Hindlimb muscle (tissue), 1 donor: ENCODE measurements around the gene NUP85. TPM values are rescaled to one million over a fixed set of nuclear protein-coding genes. Genes with fewer than 3 reads are reported as not detected.
A peak's percentile ranks its signal among the peaks of the same experiment; 100 is the strongest.
"Not testable (repeated sequence)": the region's sequence is repeated elsewhere in the genome, so short reads cannot be mapped to it uniquely, and the experiment has no call there.

Experiments
- DNase-seq: peaks from one replicate; pipeline ENCODE4 v3.0.0-alpha.2; 2013
- polyA plus RNA-seq: library from polyadenylated mRNA; unstranded; fragments of 120-200 nt; gene quantifications from one replicate; pipeline ENCODE4 v1.2.1, GENCODE V29; 2013; ENCODE audit not compliant: insufficient read length

Gene NUP85
- polyA plus RNA-seq, 1 donor, result 40.7 TPM

DNA sequence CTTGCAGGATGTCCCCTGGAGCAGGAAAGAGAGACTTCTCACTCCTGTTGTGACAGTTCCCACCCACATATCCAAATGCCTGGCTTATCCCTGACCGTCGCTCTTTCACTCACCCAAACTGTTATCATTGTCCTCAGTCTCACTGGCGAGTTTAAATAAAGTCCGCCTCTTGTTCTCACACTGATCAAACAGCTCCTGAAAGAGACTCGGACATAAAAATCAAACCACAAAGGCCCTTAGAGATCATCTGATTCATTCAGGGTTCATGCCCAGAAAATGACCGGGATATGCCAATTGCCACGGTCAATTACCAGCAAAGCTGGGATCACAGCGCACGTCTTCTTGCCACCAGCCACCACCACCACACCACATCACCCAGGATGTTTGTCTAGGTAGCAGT is 36.0 kb downstream of the NUP85 start:
- no peak for DNase-seq

DNA sequence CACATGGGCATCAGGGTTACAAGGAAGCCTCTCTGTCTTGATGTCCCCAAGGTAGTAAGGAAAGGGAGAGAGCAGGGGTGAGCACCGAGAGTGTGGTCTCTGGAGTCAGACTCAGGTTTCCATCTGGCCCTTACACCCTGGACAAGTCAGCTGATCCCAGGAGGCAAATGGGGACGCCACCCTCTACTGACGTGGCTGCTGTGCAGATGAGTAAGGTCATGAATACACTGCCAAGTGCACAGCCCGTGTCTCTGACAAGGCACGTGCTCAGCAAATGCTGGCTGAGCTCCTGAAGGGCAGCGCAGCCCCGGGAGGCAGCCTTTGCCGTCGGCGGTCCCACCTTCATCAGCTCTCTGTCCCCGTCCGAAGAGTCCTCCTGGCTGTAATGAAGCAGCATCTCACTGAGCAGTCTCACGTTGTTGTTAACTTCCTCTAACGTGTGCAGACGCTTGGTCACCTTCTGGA is 36.5 kb downstream of the NUP85 start:
- no peak for DNase-seq

DNA sequence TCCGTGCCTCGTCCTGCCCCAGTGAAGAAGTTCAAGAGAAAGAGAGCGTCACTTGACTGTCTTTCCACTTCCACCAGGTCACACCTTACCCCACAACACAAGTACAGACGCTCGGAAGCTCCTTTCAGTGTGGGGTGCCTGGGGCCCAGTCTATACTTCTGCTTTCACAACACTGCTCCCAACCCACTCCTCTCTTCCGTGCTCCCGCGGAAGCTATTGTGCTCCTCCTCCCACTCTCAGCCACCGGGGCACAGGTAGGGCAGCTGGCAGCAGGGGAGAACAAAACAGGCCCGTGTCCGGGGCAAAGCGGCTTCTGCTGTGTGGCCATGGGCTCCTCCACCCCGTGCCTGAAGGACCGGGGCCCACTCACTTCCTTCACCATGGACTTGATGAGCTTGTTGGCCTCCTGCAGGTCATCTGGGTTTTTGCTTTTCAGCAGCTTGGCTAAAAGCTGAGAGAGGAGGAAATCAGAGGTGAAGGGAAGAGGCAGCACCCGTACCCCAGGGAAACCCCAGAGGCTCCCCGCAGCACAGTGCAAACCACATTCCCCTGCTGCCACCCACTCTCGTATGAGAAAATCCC is 37.1 kb downstream of the NUP85 start:
- no peak for DNase-seq

DNA sequence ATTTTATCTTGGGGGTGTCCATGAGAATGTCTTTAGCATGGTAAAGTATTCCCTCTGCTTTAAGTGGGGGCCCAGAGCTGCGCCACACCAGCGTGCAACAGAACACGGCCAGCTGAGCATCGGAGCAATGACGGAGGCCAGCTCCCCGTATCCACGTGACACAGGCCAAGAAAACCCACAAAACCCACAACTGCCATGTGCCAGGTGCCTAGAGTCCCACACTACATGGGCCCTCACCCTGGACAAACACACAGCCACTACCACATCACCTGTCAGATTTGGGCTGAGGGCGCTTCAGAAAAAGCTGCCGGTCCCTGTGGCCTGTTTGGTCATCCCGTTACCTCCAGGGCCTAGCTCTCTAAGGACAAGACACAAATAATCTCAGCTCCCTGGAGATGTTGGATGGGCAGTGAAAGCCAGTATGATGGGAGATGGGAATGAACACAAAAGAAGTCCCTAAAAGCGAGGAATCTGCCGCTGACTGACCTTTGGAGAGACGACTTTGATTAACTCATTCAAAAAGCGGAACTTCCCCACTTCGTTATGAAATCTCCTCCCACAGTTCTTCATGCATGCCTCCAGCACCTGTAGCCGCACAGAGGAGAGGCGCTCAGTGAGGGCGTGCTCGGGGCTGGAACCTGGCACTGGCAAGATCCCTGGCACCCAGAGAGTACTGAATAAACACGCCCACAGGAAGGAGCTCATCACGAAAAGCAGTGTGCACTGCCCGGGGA is 38.8 kb downstream of the NUP85 start:
- no peak for DNase-seq

DNA sequence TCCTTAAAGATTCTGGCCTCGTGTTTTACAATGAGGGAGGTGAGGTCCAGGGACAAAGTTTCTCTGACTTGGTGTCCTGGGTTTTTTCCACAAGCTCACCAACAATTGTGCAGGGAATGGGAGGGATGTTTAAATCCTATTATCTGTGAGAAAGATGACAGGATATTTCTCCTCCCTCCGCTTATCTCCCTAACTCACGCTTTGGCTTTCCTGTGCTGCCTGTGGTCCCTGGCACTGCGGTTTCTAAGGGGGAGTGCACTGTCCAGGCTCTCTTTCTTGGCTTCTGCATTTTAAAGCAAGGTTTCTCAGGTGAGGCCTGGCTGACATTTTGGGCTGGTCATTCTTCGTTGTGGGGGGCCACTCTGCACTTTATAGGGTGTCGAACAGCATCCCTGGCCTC is 39.5 kb downstream of the NUP85 start:
- no peak for DNase-seq

DNA sequence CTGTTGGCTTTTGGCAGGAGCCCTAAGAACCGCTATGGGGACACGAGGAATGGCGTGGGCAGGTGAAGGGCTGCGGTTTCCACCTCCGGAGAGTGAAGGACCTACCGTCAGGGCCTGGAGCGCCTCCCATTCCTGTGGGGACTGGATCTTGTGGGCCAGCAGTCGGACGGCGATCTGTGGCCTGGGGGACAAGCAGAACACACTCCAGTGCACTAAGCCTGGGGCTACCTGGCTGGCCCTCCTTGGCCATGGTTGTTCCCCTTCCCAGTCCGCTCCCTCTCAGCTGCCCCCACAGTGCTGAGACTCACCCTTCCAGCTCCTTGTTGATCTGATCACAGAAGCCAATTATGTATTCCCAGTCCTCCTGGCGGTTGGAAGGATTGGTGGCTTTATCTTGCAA is 40.9 kb downstream of the NUP85 start:
- no peak for DNase-seq

DNA sequence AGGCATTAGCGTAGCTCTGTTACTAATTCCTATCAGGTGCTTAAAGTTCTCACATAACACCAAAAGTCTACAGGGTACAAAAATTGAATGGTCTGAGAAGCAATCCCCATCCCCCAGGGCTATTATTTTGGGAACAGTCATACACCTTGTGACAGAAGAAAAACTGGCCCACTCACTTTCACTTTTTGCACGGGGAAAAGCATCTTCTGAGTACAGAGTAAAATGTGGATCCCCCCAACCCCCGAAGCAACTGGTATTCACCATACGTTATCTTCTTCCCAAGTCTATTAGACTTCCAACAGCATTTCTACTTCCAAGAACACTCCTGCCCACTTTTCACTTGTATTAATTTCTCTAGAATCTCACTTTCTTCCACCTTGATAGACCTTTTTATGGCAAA is 44.1 kb downstream of the NUP85 start:
- DNase-seq, result no peak

DNA sequence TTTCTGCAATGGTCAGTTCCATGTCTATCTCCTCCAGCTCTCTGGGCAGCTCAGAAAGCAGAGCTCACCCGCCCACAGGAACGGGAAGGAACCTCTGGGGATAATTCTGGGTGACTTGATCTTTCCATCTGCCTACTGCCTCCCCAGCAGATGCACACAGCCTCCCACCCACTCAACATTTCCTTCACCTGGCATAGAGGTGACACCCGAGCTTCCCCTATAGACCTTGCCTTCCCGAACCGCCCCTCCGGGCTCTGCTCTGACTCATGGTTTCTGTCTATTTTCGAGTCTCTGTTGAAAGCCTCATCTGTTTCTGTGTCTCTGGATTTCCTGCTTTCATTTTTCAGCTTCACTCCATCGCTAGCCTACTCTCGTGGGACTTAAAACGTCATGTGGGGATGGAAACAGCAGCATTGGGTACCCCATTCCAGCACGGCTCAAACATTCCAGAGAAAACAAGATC is 44.6 kb downstream of the NUP85 start:
- DNase-seq, result no peak

DNA sequence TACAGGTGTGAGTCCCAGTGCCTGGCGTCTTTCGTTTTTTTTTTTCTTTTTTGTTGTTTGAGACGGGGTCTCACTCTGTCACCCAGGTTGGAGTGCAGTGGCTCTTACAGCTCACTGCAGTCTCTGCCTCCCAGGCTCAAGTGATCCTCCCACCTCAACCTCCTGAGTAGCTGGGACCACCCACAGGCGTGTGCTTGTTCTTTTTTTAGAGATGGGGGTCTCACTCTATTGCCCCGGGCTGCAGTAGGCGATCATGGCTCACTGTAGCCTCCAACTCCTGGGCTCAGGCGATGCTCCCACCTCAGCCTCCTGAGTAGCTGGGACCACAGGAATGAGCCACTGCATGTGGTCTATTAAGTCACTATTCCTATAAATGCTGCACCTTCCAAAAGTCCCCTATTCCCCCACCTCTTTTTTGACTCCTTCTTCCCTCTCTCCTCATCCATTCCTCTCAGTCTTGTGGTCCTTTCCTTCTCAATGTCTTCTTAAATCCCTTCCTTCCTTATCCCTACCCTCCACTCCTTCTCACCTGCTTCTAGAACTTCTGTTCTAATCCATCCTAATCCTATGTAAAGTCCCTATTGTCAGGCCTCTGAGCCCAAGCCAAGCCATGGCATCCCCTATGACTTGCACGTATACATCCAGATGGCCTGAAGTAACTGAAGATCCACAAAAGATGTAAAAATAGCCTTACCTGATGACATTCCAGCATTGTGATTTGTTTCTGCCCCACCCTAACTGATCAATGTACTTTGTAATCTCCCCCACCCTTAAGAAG is 46.7 kb downstream of the NUP85 start:
- no peak for DNase-seq

DNA sequence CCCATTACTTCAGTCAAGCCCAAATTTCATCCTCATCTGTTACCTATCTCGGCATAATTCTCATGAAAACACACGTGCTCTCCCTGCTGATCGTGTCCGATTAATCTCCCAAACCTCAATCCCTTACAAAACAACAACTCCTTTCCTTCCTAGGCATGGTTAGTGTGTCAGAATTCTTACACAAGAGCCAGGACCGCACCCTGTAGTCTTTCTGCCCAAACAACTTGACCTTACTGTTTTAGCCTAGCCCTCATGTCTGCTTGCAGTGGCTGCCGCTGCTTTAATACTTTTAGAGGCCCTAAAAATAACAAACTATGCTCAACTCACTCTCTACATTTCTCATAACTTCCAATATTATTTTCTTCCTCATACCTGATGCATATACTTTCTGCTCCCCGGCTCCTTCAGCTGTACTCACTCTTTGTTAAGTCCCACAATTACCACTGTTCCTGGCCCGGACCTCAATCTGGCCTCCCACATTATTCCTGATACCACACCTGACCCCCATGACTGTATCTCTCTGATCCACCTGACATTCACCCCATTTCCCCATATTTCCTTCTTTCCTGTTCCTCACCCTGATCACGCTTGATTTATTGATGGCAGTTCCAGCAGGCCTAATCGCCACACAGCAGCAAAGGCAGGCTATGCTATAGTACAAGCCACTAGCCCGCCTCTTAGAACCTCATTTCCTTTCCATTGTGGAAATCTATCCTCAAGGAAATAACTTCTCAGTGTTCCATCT is 50.6 kb downstream of the NUP85 start:
- DNase-seq, result not testable (repeated sequence)

DNA sequence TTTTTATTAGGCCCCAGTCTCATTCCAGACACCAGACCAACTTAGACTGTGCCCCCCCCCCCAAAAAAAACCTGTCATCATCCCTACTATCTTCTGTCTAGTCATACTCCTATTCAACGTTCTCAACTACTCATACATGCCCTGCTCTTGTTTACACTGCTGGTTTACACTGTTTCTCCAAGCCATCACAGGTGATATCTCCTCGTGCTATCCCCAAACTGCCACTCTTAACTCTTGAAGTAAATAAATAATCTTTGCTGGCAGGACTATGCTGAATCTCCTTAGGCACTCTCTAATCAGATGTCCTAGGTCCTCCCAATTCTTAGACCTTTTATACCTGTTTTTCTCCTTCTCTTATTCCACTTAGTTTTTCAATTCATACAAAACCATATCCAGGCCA is 51.7 kb downstream of the NUP85 start:
- DNase-seq, result not testable (repeated sequence)

DNA sequence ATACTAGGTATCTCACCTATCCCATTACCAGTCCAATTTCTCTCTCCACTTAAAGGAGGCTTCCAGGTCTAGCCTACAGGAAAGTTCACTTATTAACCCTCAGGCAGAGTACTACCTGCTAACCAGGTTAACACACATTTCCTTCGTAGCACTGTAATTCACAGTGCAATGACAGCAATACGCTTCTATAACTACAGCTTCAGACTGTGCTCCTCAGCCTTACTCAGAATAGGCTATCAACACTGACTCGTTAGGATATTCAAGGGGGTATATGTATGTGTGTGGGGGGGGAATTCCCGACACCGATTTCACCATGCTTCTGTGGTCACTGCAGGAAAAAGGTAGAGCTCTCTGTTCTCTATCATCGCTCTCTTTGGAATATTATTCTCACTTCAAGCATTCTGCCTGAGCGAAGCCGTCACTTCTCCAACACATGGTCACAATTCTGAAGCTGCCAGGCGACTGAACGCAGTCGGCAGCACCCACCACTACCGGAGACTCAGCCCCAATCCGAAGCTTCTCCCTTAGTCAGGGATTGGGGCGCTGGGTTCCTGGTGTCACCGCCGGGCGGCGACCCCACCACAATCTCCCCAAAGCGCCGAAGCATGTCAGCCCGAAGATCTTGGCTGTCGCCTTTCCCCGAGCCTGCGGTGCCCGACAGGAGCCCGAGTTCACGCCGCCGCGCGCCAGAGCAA is 55.3 kb downstream of the NUP85 start:
- DNase-seq, result no peak

DNA sequence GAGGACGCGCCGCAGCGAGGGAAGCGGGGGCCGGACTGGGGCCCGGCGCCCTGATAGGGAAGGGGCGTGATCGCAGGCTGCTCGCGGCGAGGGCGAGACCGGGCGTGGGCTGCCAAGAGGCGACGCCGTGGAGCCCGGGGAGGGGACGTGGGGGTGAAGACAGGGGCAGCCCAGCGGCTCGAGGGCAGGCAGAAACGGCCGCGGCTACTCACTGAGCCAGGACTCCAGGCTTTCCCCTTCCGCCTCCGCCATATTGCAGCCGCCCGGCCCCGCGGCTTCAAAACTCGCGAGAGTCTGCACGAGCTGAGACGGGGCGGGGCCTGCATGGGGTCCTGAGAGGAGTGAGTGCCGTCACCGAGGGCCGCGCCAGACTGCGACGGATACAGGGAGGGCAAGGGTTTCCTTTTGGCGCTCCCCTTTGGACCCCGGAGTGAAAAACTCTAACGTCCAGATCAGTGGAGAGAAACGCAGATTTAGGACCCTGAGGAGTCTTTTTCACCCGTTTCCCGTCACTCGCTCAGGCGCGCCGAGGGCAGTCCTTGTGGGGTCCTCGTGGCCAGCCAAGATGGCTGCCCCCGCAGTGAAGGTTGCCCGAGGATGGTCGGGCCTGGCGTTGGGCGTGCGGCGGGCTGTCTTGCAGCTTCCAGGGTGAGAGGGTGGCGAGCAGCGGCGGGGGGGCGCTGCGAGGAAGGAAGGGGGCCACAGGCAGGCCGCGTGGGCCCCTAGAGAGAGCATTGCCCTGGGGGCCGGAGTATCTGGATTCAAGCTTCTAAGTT is 56.0 kb downstream of the NUP85 start, which contains the start of the genes GGA3 and MRPS7:
Gene GGA3 (minus strand): TSS at position 271 of the 776 bp plus-strand sequence. CDS start 19 bp downstream, at position 252.
Gene MRPS7 (plus strand): TSS at position 544 of the 776 bp plus-strand sequence. CDS start 22 bp downstream, at position 566.
- peak; percentile 97 for DNase-seq

DNA sequence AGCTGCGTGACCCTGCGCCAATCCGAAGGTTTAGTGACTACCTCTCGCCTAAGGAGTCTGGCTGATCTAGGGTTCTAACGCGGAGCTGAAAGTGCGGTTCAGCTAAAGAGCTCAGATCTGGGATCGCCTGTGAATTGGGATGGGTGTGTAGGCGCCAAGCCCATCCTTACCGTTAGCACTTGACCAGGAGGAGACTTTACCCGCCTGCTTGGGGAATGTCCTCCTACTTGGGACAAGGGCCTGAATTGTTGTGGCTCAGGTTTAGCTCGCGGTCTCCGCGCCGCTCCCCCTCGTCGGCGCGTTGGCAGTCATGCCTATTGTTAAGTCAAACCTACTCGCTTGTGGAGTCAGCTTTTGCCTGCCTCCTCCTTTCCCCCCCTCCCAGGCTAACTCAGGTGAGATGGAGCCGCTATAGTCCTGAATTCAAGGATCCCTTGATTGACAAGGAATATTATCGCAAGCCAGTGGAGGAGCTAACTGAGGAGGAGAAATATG is 56.7 kb downstream of the NUP85 start:
- DNase-seq, result no peak

DNA sequence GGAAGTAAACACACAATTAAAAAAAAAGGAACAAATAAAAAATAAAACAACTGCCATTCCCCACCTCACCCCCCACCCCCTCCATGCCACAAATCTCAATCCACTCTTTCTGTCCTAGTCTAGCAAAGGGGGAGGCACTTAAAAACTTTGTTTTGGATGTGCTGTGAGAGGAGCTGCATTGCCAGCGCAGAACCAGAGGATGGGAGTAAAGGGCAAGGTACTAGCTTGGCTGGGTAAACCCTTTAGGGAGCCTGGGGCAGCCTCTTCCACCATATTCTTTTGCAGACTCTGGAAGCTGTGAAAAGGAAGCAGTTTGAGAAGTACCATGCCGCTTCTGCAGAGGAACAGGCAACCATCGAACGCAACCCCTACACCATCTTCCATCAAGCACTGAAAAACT is 57.6 kb downstream of the NUP85 start:
- DNase-seq, result no peak

DNA sequence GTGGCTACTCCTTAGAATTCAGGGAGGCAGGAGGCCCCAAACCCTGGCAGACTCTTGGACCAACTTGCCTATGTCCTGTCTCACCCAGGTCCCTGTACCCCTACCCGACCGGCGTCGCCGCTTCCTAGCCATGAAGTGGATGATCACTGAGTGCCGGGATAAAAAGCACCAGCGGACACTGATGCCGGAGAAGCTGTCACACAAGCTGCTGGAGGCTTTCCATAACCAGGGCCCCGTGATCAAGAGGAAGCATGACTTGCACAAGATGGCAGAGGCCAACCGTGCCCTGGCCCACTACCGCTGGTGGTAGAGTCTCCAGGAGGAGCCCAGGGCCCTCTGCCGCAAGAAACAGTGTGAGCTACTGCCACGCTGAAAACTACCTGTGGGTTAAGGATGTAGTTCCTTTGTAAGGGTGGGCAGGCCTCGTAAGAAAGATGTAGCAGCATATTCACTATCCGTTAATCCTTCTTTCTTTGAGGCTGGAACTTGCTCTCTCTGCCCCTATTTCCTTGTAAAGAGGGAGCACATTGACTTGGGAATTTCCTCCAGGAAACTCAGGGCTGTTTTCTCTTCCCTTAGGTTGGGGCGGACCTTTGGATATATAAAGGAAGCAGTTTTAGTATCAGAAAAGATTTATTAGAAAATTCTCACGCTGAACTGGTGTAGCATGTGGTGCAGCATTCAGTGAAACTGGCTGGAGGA is 60.3 kb downstream of the NUP85 start:
- DNase-seq, result no peak

DNA sequence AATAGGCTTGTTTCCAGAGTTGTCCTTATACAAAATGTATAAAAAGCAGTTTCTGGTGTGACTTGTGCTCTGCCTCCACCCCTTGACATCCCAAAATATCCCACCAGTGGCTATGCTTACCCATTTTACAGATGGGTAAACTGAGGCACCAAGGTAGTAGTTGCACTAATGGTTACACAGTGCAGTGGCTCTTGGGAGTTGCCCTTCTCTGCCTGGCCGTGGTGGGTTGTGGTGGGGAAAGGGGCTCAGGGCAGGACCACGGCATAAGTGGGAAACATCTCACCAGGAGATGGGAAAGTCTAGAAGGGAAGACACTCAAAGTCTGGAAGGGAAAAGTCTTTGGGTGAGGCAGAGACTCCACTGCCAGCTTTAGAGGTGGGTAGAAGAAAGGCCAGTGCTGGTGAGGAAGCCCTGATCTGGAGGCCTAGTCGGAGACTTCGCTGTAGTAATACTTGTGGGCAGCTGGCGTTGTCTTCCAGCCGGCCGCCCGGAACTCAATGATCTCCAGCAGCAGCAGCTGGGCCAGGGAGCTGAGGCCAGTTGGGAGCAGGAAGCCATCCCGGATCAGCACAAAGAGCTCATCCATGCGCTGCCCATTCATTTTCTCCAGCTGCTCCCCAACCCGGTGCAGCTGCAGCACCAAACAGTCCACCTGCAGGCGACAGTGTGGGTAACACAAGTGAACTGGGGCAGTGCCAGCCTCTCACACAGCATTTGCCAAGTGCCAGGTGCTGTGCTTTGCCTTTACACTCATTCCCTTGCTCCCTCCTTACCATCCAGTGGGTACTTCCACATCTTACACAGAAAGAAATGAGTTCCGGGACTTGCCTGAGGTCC is 61.1 kb downstream of the NUP85 start:
- no peak for DNase-seq

DNA sequence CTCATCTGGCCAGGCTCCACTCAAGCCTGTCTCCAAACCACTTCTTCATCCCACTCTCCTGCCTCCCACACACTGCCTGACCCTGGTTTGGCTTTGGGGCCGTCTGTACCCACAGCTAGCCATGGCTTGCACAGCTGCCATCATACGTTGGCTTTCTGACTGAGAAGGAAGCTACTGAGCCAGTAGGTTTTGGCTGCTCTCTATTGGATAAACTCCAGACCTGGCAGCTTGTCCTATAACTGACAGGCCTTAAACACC is 61.6 kb downstream of the NUP85 start:
- no peak for DNase-seq

DNA sequence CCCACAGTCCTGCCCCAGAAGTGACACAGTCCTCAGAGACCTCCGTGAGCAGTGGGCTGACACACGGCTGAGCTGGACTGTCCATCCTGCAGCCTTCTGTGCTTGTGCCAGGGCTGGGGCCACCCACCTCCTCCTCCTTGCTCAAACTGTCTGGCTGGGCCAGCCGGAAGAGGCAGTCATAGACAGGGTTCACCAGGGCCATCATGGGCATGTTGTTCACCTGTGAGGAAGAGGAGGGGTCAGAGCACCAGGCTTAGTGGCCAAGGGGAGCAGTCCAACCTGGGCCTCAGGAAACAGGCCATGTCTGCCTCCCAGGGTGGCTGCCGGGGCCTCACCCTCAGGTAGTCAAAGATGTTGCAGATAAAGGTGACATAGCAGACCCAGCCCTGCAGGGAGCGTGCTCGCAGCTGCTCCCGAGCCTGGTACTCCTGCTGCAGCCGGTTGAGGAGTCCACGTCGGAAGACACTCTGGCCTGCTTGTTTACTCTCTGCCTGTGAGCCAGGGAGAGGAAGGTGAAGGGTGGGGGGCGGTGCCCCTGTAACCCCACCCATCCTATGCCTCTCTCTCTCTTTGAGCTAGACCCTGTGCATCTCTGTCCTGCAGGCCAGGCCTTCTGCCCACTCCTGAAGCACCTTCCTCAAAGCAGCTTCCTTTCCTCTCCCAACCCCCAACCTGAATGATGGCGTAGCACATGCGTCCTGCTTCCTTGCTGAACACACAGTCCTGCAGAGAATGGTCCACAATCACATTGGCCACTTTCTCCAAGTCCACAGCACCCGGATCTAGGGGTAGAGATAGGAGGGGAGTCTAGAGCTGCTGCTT is 62.1 kb downstream of the NUP85 start:
- no peak for DNase-seq
